ENCODE measurements around the gene KRTAP5-2. TPM values are rescaled to one million over a fixed set of nuclear protein-coding genes. Genes with fewer than 3 reads are reported as not detected.

Gene KRTAP5-2
- total and polyA plus RNA-seq, 10 donors = not detected

- Histone ChIP-seq H3K4me3 (no peak overlapping the region), H3K27ac (peak overlapping the region in 5 of 8 donors; percentile 45 to 82 (median 69)), H3K36me3 (peaks cover 0 to 58% (median 3%) of the 10 kb centered on the region in 6 donors), H3K9me3 (no peaks in the 10 kb centered on the region), H3K27me3 (replicated peaks in 1 of 7) (peaks cover 0 to 77% (median 0%) of the 10 kb centered on the region in 7 donors), H3K4me1 (peaks cover 4 to 53% (median 32%) of the 10 kb centered on the region in 6 donors)
- WGBS, 5 donors = 76 to 85% (median 83%) methylated on average over 12 to 15 of the region's 15 CpGs
- no peak for TF ChIP-seq POLR2A (IDR thresholded peaks at IDR 0.05)
- TF ChIP-seq CTCF (IDR thresholded peaks at IDR 0.05 in 8 of 11, conservative IDR thresholded peaks at IDR 0.05 in 3 of 11) = no peak
- no peak for TF ChIP-seq POLR2AphosphoS5 (IDR thresholded peaks at IDR 0.05)
- DNase-seq = peak; percentile 75
- intact Hi-C loops (cut with DNase I; ENCODE audit: low total_unique reads) = no loop called here
Observed at GRCh38 chr11:1560002-1560648, 38.0 kb downstream of the KRTAP5-2 start.

GRCh38 chr11:1559111-1559951 lies 38.8 kb downstream of the KRTAP5-2 start:
- H3K27ac ChIP-seq = peak overlapping the region in 5 of 8 donors; percentile 45 to 82 (median 69)
- H3K4me3 ChIP-seq = no peak overlapping the region
- DNase-seq = peak; percentile 76
- no peak for TF ChIP-seq CTCF (IDR thresholded peaks at IDR 0.05 in 8 of 11, conservative IDR thresholded peaks at IDR 0.05 in 3 of 11)
- no peak for TF ChIP-seq POLR2A (IDR thresholded peaks at IDR 0.05)
- peak; percentile 59 to 72 (median 71) for TF ChIP-seq POLR2AphosphoS5 (IDR thresholded peaks at IDR 0.05)
- peaks cover 4 to 45% (median 25%) of the 10 kb centered on the region in 6 donors for H3K4me1 ChIP-seq
- peaks cover 0 to 58% (median 3%) of the 10 kb centered on the region in 6 donors for H3K36me3 ChIP-seq
- no peaks in the 10 kb centered on the region for H3K9me3 ChIP-seq
- 39 to 63% (median 55%) methylated on average over 19 to 29 of the region's 29 CpGs for WGBS, 5 donors
- H3K27me3 ChIP-seq (replicated peaks in 1 of 7) = peaks cover 0 to 75% (median 0%) of the 10 kb centered on the region in 7 donors
- intact Hi-C loops (cut with DNase I; ENCODE audit: low total_unique reads) = no loop called here

GRCh38 chr11:1558775-1559110 lies 39.4 kb downstream of the KRTAP5-2 start:
- peak overlapping the region in 5 of 8 donors; percentile 45 to 82 (median 69) for H3K27ac ChIP-seq
- H3K36me3 ChIP-seq = peaks cover 0 to 55% (median 3%) of the 10 kb centered on the region in 6 donors
- intact Hi-C loops (cut with DNase I; ENCODE audit: low total_unique reads) = no loop called here
- 74 to 83% (median 79%) methylated on average over 11 to 12 of the region's 12 CpGs for WGBS, 5 donors
- TF ChIP-seq CTCF (IDR thresholded peaks at IDR 0.05 in 8 of 11, conservative IDR thresholded peaks at IDR 0.05 in 3 of 11) (no peak), POLR2AphosphoS5 (IDR thresholded peaks at IDR 0.05) (no peak), POLR2A (IDR thresholded peaks at IDR 0.05) (no peak)
- peaks cover 0 to 75% (median 0%) of the 10 kb centered on the region in 7 donors for H3K27me3 ChIP-seq (replicated peaks in 1 of 7)
- no peak overlapping the region for H3K4me3 ChIP-seq
- H3K9me3 ChIP-seq = no peaks in the 10 kb centered on the region
- no peak for DNase-seq
- H3K4me1 ChIP-seq = peaks cover 4 to 39% (median 20%) of the 10 kb centered on the region in 6 donors

Measured in spleen (tissue), 11 donors.